Transverse colon (tissue), 4 donors: ENCODE data around the gene G6PC3. TPM values are rescaled to one million over a fixed set of nuclear protein-coding genes. Genes with fewer than 3 reads are reported as not detected.
"Not testable (repeated sequence)": the region's sequence is repeated elsewhere in the genome, so short reads cannot be mapped to it uniquely, and the experiment has no call there.

ENCODE experiments used
- DNase-seq: peaks from one replicate; pipeline ENCODE4 v3.0.0-alpha.2; 2019
- H3K27ac ChIP-seq, 4 donors: fragments of 200-600 bp; sonication (generic); 2 replicates each; pipeline ENCODE4 v1.5.1; 2016 to 2018; ENCODE audit warnings: inconsistent platforms in 4 of 4
- H3K27me3 ChIP-seq: fragments of 200-600 bp; sonication (generic); 2 replicates; pipeline ENCODE4 v1.5.1; 2017; ENCODE audit warnings: inconsistent platforms
- H3K36me3 ChIP-seq, 4 donors: fragments of 200-600 bp; sonication (generic); 2 replicates each; pipeline ENCODE4 v1.5.1; 2017 to 2019; ENCODE audit warnings: inconsistent platforms in 4 of 4
- H3K4me1 ChIP-seq, 4 donors: fragments of 200-600 bp; sonication (generic); 2 replicates each; pipeline ENCODE4 v1.5.1; 2017 to 2020; ENCODE audit warnings: inconsistent platforms in 4 of 4
- H3K4me3 ChIP-seq, 4 donors: fragments of 200-600 bp; sonication (generic); 1 replicate in 1 of 4; 2 replicates in 3 of 4; pipeline versions ENCODE4 v1.5.1 to v1.6.1; 2017 to 2019; ENCODE audit warnings: inconsistent platforms in 4 of 4
- H3K9me3 ChIP-seq, 2 donors: fragments of 200-600 bp; sonication (generic); 2 replicates each; pipeline ENCODE4 v1.5.1; 2017 to 2019; ENCODE audit warnings: inconsistent platforms in 2 of 2
- EP300 ChIP-seq: sonication (generic); formaldehyde crosslinking; IDR thresholded peaks from one replicate; pipeline ENCODE4 v1.6.1; 2017; ENCODE audit warnings: antibody characterized with exemption, low read depth
- POLR2A ChIP-seq: fragments of 450-650 bp; IDR thresholded peaks from one replicate; pipeline ENCODE4 v1.6.1; 2016; ENCODE audit warnings: antibody characterized with exemption, mild to moderate bottlenecking, moderate library complexity
- POLR2AphosphoS5 ChIP-seq, 3 donors: sonication (generic); formaldehyde crosslinking; IDR thresholded peaks; one replicate each; pipeline ENCODE4 v1.6.1; 2016; ENCODE audit warnings: antibody characterized with exemption in 3 of 3
- WGBS, 2 donors: methylation state at CpG; one replicate each; pipeline ENCODE4 v1.1.5; 2018; ENCODE audit warnings: low coverage in 1 of 2; 5-methylcytosine and 5-hydroxymethylcytosine counted together
- in situ Hi-C, 4 donors: fragments of 200-750 bp; cut with MboI; loops; one replicate each; pipeline versions ENCODE4 v1.15.0 to v1.15.1; 2017; ENCODE audit warnings: low sequenced_read_pairs in 3 of 4, low pct_ligation_motif_present in 1 of 4, low pct_unique_long_range_greater_than_20kb in 1 of 4
- intact Hi-C: fragments of 100-400 bp; cut with DNase I; formaldehyde crosslinking; loops from one replicate; pipeline ENCODE4 v1.15.1; 2023; ENCODE audit warnings: low total_unique reads
- total RNA-seq, 4 donors: library from RNA; depleted of rRNA; stranded (reverse); fragments of >200 nt; gene quantifications; one replicate each; pipeline ENCODE4 v1.1.0, GENCODE V29; 2016
- TF ChIP-seq, protein P1 (sequence below), 5 experiments: fragments of 200-600 bp in 3 of 5; fragments of 450-650 bp in 2 of 5; sonication (generic) in 3 of 5; IDR thresholded peaks; 1 replicate in 2 of 5; 2 replicates in 3 of 5; pipeline ENCODE4 v1.5.1; 2016 to 2017; ENCODE audit warnings: antibody characterized with exemption in 5 of 5, inconsistent platforms in 3 of 5, mild to moderate bottlenecking in 2 of 5, moderate library complexity in 1 of 5

The G6PC3 gene
- total RNA-seq, 4 donors from 2014 or later, result 5.2 to 35.6 (median 18.5) TPM

DNA sequence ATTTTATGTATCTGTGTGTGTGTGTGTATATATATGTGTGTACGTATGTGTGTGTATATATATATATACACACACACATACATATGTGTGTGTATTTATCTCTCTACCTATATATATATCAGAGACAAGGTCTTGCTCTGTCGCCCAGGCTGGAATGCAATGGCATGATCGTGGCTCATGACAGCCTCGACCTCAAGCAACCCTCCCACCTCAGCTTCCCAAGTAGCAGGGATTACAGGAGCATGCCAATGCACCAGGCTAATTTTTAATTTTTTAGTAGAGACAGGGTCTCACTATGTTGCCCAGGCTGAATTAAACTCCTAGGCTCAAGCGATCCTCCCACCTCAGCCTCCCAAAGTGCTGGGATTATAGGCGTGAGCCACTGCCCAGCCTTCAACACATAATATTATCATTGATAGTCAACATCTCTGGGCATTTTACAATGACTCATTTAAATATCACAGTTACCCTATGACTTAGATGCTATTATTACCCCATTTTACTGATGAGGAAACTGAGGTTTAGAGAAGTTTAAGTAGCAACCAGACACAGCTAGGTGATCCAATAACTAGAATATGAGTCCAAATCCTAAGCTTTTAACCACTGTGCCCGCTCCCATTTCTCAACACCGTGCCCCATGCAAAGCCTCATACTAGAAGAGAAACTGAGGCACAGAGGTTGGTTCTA is 24.3 kb downstream of the G6PC3 start:
- no peak for TF ChIP-seq EP300
- no peak for TF ChIP-seq POLR2A
- TF ChIP-seq, protein P1, sequence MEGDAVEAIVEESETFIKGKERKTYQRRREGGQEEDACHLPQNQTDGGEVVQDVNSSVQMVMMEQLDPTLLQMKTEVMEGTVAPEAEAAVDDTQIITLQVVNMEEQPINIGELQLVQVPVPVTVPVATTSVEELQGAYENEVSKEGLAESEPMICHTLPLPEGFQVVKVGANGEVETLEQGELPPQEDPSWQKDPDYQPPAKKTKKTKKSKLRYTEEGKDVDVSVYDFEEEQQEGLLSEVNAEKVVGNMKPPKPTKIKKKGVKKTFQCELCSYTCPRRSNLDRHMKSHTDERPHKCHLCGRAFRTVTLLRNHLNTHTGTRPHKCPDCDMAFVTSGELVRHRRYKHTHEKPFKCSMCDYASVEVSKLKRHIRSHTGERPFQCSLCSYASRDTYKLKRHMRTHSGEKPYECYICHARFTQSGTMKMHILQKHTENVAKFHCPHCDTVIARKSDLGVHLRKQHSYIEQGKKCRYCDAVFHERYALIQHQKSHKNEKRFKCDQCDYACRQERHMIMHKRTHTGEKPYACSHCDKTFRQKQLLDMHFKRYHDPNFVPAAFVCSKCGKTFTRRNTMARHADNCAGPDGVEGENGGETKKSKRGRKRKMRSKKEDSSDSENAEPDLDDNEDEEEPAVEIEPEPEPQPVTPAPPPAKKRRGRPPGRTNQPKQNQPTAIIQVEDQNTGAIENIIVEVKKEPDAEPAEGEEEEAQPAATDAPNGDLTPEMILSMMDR (IDR thresholded peaks at IDR 0.05), result no peak
- no peak for TF ChIP-seq POLR2AphosphoS5 (IDR thresholded peaks at IDR 0.05)
- Histone ChIP-seq H3K4me1 (peaks cover 19 to 27% (median 26%) of the 10 kb centered on the region in 4 donors), H3K36me3 (peaks cover 0 to 15% (median 2%) of the 10 kb centered on the region in 4 donors), H3K27ac (peak overlapping the region; percentile 77 to 86 (median 80)), H3K9me3 (no peaks in the 10 kb centered on the region), H3K27me3 (no peaks in the 10 kb centered on the region), H3K4me3 (no peak overlapping the region)
- 77 to 85% methylated on average over 2 to 8 of the region's 8 CpGs for WGBS, 2 donors
- intact Hi-C loops, result no loop called here
- DNase-seq, result no peak
- in situ Hi-C loops, result no loop called here

DNA sequence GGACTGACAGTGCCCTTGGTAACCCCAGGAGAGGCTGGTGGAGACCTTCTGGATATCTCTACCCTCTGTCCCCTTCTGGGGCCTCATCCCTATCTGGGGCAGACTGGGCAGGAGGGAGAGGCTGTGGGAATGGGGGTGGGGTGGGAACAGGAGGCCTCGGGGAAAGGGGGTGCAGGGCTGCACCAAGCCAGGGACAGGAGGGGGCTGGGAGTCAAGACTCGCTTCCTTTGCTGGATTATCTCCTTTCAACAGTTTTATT is 24.8 kb downstream of the G6PC3 start:
- TF ChIP-seq, protein P1 (IDR thresholded peaks at IDR 0.05), result no peak
- TF ChIP-seq POLR2AphosphoS5 (IDR thresholded peaks at IDR 0.05), result no peak
- no peak for TF ChIP-seq POLR2A
- no peak for TF ChIP-seq EP300
- H3K4me3 ChIP-seq, result peak overlapping the region in 1 of 4 donors; percentile 18
- DNase-seq, result no peak
- H3K9me3 ChIP-seq, result no peaks in the 10 kb centered on the region
- H3K27ac ChIP-seq, result peak overlapping the region; percentile 77 to 86 (median 80)
- intact Hi-C loops (no loop called here), in situ Hi-C loops (no loop called here)
- peaks cover 0 to 15% (median 2%) of the 10 kb centered on the region in 4 donors for H3K36me3 ChIP-seq
- WGBS, 2 donors, result 0 to 24% methylated on average over 1 to 2 of the region's 2 CpGs
- peaks cover 19 to 27% (median 26%) of the 10 kb centered on the region in 4 donors for H3K4me1 ChIP-seq
- H3K27me3 ChIP-seq, result no peaks in the 10 kb centered on the region

DNA sequence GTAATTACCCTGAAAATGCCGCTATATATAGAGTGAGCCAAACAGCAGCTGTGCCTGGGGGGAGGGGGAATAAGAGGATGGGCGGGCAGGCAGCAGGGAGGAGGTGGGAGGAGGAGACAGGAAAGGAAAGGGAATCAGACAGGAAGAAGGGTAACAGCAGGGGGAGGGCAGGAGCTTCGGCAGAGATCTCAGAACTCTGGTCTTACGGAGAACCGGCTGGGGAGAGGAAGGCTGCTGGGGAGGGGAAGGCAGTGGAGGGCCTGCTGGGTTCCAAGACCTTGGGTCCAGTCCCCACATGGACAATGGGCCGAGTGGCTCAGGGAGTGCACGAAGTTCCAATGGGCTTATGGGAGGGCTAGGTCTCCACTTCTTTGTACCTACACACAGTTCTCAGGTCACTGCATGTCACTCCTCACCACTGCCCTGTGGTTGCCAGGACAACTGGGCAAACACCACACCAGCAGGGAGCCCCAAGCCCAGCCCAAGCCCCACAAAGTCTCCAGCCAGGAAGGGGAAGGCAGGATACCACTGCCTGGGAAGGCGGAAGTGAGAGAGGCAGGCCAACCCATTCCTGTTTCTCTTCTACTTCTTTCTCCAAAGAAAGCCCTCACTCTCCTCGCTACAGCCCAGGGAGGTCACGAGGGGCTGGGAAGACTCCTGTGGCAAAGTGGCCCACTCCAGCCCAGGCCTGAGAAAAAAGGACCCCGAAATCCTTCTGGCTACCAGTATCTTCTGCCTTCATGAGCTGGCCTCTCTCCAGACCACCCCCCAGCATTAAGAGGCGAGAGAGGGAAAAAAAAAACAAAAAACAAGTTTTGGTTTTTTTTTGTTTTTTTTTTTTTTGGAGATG is 25.3 kb downstream of the G6PC3 start:
- Histone ChIP-seq H3K9me3 (no peaks in the 10 kb centered on the region), H3K4me1 (peaks cover 19 to 27% (median 26%) of the 10 kb centered on the region in 4 donors), H3K36me3 (peaks cover 0 to 14% (median 2%) of the 10 kb centered on the region in 4 donors), H3K4me3 (peak overlapping the region in 2 of 4 donors; percentile 7 to 18), H3K27ac (peak overlapping the region; percentile 77 to 86 (median 80)), H3K27me3 (no peaks in the 10 kb centered on the region)
- in situ Hi-C loops (no loop called here), intact Hi-C loops (no loop called here)
- TF ChIP-seq POLR2AphosphoS5 (IDR thresholded peaks at IDR 0.05) (peak in 1 of 3 donors; percentile 12), POLR2A (peak; percentile 31)
- TF ChIP-seq, protein P1 (IDR thresholded peaks at IDR 0.05), result no peak
- 37 to 44% methylated on average over 4 to 12 of the region's 12 CpGs for WGBS, 2 donors
- peak; percentile 58 for DNase-seq

DNA sequence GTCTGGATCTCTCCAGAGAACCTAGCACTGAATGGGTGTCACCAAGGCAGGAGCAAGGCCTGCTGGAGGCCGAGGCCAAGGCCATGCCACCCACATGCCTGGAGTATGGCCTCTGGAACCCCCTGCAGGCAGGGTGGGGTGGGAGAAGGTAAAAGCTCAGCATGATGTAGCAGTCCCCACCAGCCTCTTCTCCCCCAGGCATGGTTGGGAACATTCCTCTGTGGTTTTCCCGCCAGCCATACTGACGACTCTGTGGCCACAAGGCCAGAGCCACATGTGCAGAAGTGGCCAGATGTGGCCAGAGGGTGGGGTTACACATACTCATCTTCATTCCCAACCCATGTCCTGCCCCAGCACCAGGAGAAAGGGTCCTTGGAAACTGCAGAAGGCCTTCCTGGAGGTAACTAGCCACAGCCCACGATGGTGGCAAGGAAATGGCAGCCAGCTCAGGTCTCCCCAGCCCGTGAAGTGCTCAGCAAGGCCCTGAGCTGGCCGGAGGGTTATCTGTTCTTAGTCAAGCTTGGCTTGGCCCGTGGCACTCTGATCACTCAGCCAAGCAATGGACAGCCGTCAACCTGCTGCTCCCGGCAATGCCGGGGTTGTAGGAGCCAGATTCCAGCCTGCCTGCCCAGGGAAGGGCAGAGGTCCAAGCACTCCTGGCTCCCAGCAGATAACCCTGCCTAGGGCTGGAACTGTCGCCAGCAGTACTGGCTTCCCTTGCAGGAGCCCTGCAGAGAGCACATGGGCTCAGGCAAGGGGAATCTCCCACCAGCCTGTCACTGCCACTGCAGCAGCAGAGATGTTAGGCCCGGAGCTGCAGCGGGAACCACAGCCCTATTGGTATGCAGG is 26.8 kb downstream of the G6PC3 start:
- WGBS, 2 donors, result 81% methylated on average over 13 of the region's 13 CpGs; no CpG with 5 or more reads in 1 of the 2 donors
- TF ChIP-seq, protein P1 (IDR thresholded peaks at IDR 0.05), result no peak
- no peak for TF ChIP-seq EP300
- TF ChIP-seq POLR2A, result no peak
- TF ChIP-seq POLR2AphosphoS5 (IDR thresholded peaks at IDR 0.05), result no peak
- no peaks in the 10 kb centered on the region for H3K27me3 ChIP-seq
- H3K4me3 ChIP-seq, result no peak overlapping the region
- intact Hi-C loops, result no loop called here
- H3K4me1 ChIP-seq, result peaks cover 19 to 30% (median 26%) of the 10 kb centered on the region in 4 donors
- DNase-seq, result no peak
- H3K36me3 ChIP-seq, result peaks cover 0 to 10% (median 0%) of the 10 kb centered on the region in 4 donors
- in situ Hi-C loops, result no loop called here
- peak overlapping the region; percentile 77 to 86 (median 80) for H3K27ac ChIP-seq
- no peaks in the 10 kb centered on the region for H3K9me3 ChIP-seq

DNA sequence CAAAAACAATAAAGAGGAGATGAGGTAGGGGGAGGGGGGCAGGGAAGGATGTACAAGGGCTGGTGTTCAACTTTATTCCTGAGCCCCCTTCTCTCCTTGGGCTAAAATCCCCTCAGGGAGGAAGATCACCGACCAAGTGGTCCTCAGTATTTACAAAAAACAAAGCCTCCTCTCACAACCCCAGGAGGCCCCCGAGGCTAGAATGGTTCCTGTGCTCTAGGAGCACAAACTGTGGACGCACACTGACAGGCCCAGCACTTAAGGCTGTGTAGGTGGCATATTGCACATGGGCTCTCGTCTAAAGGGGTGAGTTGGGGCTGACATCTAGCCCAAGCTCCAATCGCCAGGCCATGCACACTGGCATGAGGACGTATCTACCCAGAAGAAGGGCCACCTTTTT is 31.3 kb downstream of the G6PC3 start:
- intact Hi-C loops, H3K27me3 ChIP-seq, in situ Hi-C loops, H3K4me3 ChIP-seq, DNase-seq, H3K27ac ChIP-seq, H3K36me3 ChIP-seq, H3K9me3 ChIP-seq: not testable (repeated sequence)
- WGBS, 2 donors, result 86% methylated on average over 6 of the region's 6 CpGs; no CpG with 5 or more reads in 1 of the 2 donors
- H3K4me1 ChIP-seq, result peaks cover 7 to 15% (median 8%) of the 10 kb centered on the region in 4 donors
